GM13976 (cell line): ENCODE results near the gene RRAS2.
"Not testable (repeated sequence)": the region's sequence is repeated elsewhere in the genome, so short reads cannot be mapped to it uniquely, and the experiment has no call there.

ENCODE experiments used
- DNase-seq: peaks from one replicate; pipeline ENCODE4 v3.0.0; 2012; ENCODE audit warnings: low spot score
- CTCF ChIP-seq: IDR thresholded peaks from 2 replicates; pipeline ENCODE4 v1.5.1; 2012; ENCODE audit warnings: borderline replicate concordance, mild to moderate bottlenecking; ENCODE audit not compliant: insufficient read depth; ENCODE audit errors: extremely low read depth, missing control alignments, control extremely low read depth
- in situ Hi-C: fragments of 300-500 bp; cut with MboI; formaldehyde crosslinking; loops from one replicate; pipeline ENCODE4 v1.12.0; 2022; ENCODE audit warnings: low sequenced_read_pairs, mixed read lengths, inconsistent platforms; ENCODE audit not compliant: unreplicated experiment

The RRAS2 gene

DNA sequence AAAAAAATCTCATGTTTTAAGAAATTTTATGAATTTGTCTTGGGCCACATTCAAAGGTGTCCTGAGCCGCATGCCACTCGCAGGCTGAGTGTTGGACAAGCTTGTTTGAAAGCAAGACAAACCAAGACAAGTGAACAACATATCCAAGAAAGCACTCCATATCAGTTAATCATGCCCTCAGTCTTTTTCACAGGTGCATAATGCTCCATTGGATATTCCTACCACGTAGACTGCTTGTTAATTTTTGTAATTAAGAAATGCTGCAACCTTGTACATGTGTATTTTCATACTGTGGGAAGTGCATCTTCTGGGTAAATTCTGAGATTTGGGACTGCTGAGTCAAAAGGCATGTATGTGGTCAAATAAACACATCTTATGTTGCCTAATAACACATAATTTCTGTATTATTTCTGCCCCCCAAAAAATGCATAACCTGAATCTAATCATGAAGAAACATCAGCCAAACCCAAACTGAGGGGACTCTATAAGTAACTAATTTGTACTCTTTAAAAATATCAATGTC is 8.2 kb downstream of the RRAS2 start:
- no peak for DNase-seq
- TF ChIP-seq CTCF: no peak
- in situ Hi-C loops: no loop called here

GRCh38 chr11:14350215-14350614 is 8.8 kb downstream of the RRAS2 start:
- no peak for DNase-seq
- in situ Hi-C loops: no loop called here
- TF ChIP-seq CTCF: no peak

GRCh38 chr11:14347991-14348390 is 11.0 kb downstream of the RRAS2 start:
- TF ChIP-seq CTCF: no peak
- no peak for DNase-seq
- in situ Hi-C loops: no loop called here

GRCh38 chr11:14347494-14347893 is 11.5 kb downstream of the RRAS2 start:
- in situ Hi-C loops: no loop called here
- TF ChIP-seq CTCF: no peak

DNA sequence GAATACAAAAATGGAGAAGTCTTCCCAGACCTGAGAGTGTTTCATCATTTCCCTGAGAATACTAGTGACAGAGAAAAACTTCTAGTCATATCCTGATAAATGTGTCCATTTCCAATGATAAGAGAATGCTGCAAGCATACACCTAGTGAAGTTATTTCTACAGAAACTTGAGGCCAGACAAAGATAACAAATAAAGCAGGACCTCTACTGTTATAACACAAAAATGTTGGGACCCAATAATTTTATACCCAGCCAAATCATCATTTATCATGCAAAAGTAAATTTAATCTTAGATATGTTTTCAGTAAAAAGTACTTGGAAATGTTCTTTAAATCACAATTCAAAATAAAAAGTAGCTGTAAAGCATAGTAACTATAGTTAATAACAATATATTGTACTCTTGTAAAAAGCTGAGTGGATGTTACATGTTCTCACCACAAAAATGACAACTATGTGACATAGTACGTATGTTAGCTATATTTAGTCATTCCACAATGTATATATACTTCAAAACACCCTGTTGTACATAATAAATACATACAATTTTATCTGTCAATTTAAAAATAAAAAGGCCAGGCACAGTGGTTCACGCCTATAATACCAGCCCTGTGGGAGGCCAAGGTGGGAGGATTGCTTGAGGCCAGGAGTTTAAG is 12.6 kb downstream of the RRAS2 start:
- in situ Hi-C loops: no loop called here
- no peak for DNase-seq
- no peak for TF ChIP-seq CTCF

More at GRCh38 chr11:14347494-14347893, 11.5 kb downstream of the RRAS2 start:
- no peak for DNase-seq

DNA sequence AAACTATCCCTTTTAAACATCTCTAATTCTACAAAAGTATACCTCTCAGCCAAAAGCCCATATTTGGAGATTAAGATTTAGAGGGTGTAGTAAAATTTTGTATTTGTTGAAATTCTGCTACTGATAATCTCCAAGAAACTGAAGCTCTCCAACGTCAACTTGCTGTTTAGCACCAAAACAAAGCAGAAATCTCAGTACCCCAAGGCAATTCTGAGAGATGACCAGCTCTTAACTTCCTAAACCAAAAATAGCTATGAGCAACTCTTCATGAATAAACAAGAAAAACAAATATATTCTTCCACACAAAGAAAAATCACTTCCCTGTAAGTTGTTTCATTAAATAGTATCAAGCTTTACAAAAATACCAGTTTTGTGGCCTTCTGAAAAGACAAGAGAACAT is 13.3 kb downstream of the RRAS2 start:
- no peak for DNase-seq
- TF ChIP-seq CTCF: no peak
- in situ Hi-C loops: no loop called here

- DNase-seq, in situ Hi-C loops: not testable (repeated sequence)
Measured at GRCh38 chr11:14345016-14345415, 14.0 kb downstream of the RRAS2 start.
